Activated naive CD4-positive, alpha-beta T cell (primary cell): ENCODE data around the gene MSANTD1.

Experiments used
- DNase-seq, 4 experiments: peaks; one replicate each; lab custom pipeline; 2025; lab: John Stamatoyannopoulos, UW

Gene MSANTD1

DNA sequence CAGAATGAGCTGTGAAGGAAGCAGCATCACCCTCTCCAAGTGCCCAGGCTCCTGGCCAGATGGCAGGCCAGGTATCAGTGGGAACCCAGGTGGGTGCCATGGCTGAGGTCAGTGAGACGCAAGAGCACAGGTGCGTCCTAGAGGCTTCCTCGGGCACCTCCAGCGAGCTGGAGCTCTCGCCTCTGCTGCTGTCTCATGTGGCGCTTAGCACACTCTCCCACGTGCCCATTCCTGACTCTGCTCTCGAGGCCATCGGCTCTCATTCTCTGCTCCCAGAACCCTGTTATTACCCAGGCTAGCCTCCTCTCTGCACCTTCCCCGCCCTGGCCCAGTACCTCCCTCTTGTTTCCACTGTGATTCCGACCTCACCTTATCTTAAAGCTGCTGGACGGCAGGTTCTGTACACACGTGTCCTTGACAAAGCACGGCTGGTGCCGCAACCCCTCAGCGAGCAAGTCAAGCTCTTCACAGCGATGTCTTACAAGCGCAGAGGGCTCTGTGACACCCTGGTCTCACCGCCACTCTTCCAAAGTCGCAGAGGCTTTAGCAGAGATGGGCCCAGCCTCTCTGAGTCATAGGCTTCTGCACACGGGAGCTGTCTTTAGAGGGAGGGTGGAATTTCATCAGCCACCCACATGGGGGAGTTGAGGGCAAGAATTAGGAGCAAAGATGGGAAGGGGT is 15.4 kb upstream of the MSANTD1 start:
- DNase-seq: no peak

DNA sequence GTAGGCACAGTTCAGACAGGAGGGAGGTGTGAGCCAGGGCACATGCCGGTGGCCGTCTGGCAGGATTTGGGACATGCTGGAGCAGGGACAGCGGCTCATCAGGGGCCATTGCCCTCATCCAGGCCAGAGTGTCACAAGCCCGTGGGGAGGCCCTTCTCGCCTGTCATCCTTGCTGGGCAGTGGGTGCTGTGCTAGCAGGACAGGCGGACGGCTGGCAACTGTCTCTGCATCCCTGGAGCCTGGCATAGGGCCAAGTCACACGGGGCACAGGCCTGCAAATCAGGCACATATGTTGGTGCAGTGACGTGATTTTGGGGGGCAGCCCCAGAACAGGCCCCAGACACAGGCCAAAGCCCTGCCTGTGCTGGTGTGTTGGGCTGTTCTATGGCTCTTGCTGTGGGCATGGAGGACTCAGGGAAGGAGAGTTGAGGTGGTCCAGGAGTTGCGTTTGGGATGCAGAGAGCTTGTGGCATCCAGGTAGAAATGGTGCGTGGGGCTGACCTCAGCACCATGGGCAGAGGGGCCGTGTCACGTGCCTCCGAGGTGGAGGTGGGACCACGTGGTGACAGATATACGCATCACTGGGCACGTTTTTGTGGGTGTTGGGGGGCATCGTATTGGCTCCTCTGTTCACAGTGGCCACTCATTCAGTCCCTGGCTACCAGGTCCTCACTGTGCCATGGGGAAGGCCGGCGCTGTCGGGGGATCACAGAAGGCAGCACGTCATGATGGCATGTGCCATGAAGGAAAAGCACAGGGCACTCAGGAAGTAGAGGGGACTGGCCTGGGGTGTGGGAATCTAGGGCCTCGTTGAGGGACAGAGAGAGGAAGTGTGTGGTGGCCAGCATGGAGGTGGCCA is 14.6 kb upstream of the MSANTD1 start:
- DNase-seq: no peak

DNA sequence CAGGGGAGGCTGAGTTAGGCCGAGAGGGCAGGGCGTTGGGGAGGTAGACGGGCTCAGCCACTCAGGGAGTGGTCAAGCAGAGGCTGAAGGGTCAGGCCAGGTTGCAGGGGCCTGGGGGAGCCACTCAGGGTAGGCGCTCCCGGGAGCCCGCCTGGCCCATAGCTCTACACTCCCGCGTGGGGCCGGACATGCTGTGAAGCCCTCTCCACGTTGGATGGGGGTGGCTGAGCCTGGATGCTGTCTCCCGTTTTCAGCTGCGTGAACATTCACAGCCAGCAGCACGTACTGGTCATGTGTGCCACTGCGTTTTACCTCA is 14.0 kb upstream of the MSANTD1 start:
- no peak for DNase-seq

DNA sequence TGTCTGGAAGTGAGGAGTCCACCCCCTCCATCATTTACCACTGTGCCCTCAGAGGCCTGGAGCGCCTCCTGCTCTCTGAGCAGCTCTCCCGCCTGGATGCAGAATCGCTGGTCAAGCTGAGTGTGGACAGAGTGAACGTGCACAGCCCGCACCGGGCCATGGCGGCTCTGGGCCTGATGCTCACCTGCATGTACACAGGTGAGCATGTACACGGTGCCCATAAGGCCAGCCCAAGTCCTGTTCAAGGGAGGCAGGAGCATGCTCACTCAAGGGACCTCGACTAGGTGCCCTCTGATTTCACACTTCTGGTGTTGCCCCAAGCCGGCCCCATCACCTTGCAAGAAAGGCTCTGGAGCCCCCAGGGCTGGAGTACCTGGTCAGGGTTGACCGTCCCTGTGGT is 13.4 kb upstream of the MSANTD1 start:
- DNase-seq: no peak

DNA sequence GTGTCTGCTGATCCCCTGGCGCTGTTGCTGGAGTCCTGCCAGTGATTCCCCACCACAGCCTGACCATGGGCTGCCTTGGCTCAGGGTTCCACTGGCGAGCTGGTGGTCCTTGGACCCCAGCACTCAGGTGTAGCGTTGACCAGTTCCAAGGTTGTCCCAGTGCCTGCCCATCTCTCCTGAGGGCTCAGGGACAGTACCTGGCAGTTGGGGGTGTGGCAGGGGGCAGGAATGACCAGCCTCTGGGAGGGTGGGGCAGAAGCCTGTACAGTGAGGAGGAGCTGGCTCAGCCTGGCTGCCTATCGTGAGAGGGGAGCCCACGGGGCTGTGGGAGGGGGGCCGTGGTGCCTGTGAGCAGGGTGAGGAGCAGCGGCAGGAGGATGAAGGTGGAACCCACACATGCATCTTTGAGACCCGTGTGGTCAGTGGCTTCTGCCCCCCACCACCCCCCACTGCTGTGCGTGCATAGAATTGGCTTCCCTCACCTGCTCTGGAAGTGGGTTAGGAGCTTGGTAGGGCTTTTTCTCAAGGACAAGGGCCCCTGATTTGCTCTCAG is 12.6 kb upstream of the MSANTD1 start:
- no peak for DNase-seq

DNA sequence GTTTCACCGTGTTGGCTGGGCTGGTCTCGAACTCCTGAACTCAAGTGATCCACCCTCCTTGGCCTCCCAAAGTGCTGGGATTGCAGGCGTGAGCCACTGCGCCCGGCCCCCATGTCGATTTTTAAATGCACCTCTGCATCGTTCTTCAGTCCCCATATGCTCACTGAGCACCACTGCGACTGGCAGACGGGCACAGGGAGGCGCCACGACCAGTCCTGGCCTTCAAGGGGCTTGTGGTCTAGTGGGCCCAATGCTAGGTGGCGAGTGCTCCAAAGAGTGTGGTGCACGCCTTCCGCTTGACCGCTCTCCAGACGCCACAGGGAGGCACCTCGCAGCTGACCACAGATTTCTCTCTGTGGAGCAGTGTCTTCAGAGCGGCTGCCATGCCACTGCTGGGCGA is 11.7 kb upstream of the MSANTD1 start:
- DNase-seq: no peak

DNA sequence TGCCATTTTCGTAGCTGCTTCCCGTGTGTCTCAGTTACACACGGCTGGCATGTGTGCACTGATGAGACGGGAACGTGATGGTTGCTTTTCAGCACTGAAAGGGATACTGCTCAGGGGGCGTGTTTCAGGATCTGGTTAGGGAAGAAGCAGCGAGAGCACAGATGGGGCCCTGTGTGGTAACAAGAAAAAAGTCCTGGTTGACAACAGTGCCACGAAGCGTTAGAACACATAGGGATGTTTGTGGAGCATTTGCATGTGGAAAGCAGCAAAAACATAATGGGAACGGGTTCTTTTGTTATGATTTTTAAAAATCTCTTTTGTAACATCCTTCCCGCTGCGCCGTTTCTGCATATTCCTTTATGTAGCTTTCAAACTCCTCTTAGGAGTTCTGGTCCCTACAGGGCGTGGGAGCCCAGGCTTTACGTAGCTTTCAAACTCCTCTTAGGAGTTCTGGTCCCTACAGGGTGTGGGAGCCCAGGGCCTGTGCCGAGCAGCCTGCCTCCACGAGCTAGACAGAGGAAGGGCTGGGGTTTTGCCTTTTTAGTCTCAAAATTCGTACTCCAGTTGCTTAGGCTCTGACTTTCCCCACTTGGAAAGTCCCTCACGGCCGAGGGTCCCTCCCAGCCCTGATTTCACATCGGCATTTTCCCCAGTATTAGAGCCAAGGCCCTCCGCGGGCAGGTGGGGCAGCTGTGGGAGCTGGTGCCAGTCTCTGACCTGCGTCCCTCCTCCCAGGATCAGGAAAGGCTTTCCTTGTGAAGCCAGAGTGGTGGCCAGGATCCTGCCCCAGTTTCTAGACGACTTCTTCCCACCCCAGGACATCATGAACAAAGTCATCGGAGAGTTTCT is 11.0 kb upstream of the MSANTD1 start:
- DNase-seq: no peak

DNA sequence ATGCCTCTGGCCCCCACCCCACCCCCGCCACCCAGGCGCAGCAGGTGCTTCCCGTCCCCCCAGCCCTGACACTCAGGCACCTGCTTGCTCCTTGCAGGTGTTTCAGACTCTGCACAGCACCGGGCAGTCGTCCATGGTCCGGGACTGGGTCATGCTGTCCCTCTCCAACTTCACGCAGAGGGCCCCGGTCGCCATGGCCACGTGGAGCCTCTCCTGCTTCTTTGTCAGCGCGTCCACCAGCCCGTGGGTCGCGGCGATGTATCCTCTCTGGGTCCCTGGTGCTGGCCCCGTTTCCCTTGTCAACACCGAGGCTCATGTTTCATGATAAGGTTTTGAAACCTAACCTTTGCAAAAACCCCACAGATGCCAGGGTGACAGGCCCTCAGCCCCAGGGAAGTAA is 10.2 kb upstream of the MSANTD1 start:
- no peak for DNase-seq

DNA sequence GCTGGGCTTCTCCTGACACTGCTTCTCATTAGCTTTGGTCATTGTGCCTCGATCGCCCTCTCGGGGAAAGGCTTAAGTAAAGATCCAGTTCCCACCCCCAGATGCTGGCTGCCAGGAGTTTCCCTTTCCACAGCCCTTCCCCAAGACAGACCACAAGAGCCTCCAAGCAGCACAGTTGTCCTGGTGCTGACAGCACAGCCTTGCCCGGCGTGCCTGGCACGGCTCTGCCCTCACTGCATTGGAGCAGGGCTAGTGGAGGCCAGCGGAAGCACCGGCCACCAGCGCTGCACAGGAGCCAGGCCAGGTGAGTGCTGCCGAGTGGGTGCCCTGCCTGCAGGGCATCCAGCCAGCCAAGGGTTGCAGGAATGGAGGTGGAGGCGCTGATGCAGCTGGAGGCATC is 9.7 kb upstream of the MSANTD1 start:
- no peak for DNase-seq

DNA sequence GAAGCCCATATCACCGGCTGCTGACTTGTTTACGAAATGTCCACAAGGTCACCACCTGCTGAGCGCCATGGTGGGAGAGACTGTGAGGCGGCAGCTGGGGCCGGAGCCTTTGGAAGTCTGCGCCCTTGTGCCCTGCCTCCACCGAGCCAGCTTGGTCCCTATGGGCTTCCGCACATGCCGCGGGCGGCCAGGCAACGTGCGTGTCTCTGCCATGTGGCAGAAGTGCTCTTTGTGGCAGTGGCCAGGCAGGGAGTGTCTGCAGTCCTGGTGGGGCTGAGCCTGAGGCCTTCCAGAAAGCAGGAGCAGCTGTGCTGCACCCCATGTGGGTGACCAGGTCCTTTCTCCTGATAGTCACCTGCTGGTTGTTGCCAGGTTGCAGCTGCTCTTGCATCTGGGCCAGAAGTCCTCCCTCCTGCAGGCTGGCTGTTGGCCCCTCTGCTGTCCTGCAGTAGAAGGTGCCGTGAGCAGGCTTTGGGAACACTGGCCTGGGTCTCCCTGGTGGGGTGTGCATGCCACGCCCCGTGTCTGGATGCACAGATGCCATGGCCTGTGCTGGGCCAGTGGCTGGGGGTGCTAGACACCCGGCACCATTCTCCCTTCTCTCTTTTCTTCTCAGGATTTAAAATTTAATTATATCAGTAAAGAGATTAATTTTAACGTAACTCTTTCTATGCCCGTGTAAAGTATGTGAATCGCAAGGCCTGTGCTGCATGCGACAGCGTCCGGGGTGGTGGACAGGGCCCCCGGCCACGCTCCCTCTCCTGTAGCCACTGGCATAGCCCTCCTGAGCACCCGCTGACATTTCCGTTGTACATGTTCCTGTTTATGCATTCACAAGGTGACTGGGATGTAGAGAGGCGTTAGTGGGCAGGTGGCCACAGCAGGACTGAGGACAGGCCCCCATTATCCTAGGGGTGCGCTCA is 8.7 kb upstream of the MSANTD1 start:
- no peak for DNase-seq

DNA sequence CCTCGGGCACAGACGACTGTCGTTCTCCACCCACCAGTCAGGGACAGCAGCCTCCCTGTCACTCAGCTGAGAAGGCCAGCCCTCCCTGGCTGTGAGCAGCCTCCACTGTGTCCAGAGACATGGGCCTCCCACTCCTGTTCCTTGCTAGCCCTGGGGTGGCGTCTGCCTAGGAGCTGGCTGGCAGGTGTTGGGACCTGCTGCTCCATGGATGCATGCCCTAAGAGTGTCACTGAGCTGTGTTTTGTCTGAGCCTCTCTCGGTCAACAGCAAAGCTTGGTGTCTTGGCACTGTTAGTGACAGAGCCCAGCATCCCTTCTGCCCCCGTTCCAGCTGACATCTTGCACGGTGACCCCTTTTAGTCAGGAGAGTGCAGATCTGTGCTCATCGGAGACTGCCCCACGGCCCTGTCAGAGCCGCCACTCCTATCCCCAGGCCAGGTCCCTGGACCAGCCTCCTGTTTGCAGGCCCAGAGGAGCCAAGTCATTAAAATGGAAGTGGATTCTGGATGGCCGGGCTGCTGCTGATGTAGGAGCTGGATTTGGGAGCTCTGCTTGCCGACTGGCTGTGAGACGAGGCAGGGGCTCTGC is 7.9 kb upstream of the MSANTD1 start:
- no peak for DNase-seq

DNA sequence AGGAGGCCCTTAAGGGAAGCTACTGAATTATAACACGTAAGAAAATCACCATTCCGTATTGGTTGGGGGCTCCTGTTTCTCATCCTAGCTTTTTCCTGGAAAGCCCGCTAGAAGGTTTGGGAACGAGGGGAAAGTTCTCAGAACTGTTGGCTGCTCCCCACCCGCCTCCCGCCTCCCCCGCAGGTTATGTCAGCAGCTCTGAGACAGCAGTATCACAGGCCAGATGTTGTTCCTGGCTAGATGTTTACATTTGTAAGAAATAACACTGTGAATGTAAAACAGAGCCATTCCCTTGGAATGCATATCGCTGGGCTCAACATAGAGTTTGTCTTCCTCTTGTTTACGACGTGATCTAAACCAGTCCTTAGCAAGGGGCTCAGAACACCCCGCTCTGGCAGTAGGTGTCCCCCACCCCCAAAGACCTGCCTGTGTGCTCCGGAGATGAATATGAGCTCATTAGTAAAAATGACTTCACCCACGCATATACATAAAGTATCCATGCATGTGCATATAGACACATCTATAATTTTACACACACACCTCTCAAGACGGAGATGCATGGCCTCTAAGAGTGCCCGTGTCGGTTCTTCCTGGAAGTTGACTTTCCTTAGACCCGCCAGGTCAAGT is 6.9 kb upstream of the MSANTD1 start:
- no peak for DNase-seq

DNA sequence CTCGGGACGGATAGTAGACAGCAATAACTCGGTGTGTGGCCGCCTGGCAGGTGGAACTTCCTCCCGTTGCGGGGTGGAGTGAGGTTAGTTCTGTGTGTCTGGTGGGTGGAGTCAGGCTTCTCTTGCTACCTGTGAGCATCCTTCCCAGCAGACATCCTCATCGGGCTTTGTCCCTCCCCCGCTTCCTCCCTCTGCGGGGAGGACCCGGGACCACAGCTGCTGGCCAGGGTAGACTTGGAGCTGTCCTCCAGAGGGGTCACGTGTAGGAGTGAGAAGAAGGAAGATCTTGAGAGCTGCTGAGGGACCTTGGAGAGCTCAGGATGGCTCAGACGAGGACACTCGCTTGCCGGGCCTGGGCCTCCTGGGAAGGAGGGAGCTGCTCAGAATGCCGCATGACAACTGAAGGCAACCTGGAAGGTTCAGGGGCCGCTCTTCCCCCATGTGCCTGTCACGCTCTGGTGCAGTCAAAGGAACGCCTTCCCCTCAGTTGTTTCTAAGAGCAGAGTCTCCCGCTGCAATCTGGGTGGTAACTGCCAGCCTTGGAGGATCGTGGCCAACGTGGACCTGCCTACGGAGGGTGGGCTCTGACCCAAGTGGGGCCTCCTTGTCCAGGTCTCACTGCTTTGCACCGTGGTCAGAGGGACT is 5.7 kb upstream of the MSANTD1 start:
- no peak for DNase-seq

DNA sequence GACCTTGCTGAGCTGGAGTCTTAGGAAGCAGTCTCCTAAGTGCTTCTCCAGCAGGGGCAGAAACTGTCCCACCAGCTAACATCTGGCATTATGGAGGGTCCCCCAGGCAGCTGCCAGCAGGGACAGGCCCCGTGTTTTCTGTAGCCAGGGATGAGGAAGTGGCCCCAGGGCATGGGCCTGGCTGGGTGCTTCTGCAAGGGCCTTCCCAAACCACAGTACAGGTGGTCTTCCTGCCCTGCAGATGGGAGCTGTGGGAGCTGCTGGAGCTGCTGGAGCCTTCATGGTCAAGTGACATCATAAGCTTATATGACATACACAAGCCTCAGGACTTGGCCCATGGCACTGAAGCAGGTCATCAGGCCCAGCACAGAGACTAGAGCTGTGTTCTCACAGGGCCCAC is 5.0 kb upstream of the MSANTD1 start:
- no peak for DNase-seq

DNA sequence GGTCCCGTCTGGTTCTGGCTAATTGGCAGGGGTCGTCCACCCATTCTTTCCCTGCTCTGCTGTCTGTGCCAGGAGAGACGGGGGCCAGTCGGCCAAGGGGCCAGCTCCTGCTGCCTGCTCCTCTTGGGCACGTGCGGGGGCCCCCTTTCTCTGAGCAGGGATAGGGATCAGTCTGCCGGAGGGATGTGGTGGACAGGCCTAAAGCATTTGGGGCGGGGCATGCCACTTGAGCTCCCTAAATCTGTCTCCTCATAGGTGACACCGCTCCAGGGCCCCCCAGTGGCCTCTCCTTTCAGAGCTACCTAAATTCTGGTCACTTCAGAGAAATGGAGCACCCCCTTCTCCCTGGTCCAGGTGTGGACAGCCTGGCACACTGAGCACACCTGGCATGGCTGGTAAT is 4.2 kb upstream of the MSANTD1 start:
- DNase-seq: no peak

DNA sequence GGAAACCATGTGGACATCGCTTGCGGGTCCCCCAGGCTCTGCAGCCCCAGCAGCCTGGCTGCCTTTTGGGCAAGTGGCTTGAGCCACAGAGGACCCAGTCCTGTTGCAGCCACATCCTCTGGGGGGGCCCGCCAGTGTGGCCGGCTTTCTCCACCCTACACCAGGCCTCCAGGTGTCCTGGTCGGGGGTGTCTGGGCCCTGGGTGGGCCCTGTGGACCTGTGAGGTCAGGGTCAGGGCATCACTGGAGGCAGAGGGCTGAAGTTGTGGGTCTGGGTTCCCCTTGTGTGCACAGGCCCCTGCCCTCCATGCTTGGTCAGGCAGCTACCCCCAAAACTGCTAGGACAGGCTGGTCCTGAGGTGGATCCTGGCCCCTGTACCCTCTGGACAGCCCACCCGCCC is 3.3 kb upstream of the MSANTD1 start:
- DNase-seq: no peak

DNA sequence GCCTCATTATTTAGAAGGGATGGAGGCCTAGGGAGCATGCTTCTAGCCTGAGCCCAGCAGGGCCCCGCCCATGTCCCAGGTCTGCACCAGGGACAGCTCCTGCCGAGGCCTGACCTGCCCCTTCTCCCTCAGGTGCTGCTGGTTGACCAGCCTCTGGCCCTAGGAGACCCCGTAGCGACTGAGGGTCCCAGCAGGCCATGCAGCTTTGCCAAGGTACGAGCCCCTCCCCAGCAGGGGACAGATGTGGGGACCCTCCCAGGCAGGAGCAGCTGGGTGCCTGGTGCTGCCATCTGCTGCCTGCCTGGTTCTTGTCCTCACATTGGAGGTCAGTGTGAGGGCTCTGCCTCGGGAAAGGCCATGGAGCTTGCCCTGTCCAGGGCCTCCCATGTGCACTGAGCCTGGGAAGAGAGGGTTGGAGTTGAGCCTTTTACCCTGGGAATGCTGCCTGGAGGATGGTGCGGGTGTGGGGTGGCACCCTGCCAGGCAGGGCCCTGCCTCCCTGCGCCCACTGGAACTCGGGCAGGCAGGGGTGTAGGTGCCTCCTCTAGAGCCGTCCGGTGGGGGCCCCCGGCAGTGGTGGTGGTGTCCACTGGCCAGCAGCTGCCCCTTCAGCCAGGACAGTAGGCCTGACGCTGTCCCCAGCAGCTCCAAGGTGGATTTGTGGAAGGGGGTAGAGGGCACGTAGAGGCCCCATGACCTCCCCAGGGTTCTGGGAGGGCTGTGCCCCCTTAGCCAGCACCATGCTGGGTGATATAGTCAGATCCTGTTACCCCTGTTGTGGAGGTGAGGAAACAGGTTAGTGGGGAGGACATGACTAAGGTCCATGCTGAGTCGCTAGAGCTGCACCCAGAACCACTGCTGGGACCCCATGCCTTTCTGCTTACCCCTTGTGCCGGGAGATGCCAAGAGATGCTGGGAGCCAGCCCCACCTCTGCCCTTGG is 2.2 kb upstream of the MSANTD1 start:
- no peak for DNase-seq

DNA sequence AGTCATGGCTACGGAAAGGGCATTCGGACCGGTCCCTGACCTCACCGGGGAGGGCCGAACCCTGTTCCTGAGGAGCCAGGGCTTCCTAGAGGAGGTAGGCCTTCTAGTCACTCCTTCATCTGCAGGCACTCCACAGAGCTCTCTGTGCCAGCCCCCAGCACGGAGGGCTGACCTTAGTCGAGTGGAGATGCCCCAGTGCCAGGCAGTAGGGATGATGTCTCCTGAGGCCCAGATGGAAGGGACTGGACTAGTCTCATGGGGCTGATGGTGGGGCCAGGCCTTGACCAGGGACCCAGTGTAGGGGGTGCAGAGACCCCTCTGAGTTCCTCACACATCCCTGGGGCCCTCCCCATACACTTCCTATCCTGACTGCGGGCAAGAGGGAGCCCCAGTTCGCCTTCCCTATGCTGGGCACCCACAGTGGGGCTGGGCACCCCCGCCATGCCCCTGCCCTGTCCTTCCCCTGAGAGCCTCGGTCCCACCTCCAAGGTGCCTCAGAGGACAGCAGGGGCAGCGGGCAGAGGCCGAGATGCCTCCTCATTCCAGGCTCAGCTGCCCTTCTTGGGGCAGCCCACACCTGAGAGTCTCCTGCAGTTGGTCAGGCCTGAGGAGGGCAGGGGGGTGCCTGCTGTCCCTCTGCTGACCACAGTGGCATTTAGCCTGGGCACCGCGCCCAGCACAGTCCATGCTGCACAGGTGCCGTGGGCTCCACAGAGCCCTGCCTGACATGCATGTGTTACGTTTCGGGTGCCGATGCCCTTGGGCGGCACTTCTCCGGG is 1.4 kb upstream of the MSANTD1 start:
- no peak for DNase-seq
